HEK293 (cell line): ENCODE data around the gene MED6.

ENCODE experiments used
- CTCF ChIA-PET: fragments of 350-600 bp; formaldehyde crosslinking; extraction: SDS; loops from one replicate; lab custom pipeline; 2021; ENCODE audit warnings: antibody characterized with exemption; lab: Yijun Ruan, JAX
- POLR2A ChIA-PET: fragments of 300-600 bp; formaldehyde crosslinking; extraction: SDS; loops from one replicate; lab custom pipeline; 2020; ENCODE audit warnings: antibody characterized with exemption, inconsistent platforms; lab: Yijun Ruan, JAX
- H3K27ac ChIP-seq: fragments of 200-500 bp; sonication (Bioruptor generic); 2 replicates; pipeline ENCODE4 v1.5.1; 2014; ENCODE audit warnings: low read depth, low read length, control low read depth, inconsistent platforms; ENCODE audit errors: extremely low read depth
- H3K36me3 ChIP-seq, 2 experiments: fragments of 200-500 bp in 1 of 2; sonication (Bioruptor generic) in 1 of 2; 1 replicate in 1 of 2; 2 replicates in 1 of 2; pipeline ENCODE4 v1.5.1; 2014 to 2017; ENCODE audit warnings: inconsistent platforms in 2 of 2, low read length in 2 of 2; ENCODE audit not compliant: control insufficient read depth in 2 of 2, insufficient read depth in 1 of 2
- H3K4me1 ChIP-seq: fragments of 200-500 bp; sonication (Bioruptor generic); 2 replicates; pipeline ENCODE4 v1.5.1; 2014; ENCODE audit warnings: mild to moderate bottlenecking, low read length, inconsistent platforms; ENCODE audit not compliant: control insufficient read depth, insufficient read depth
- H3K4me3 ChIP-seq: 2 replicates; pipeline ENCODE4 v1.5.1; 2011; ENCODE audit warnings: low read depth, mild to moderate bottlenecking, control low read depth, low read length, moderate library complexity
- H3K9me3 ChIP-seq: fragments of 200-500 bp; sonication (Bioruptor generic); 2 replicates; pipeline ENCODE4 v1.5.1; 2014; ENCODE audit warnings: low read depth, low read length, inconsistent platforms; ENCODE audit not compliant: control insufficient read depth, insufficient read depth
- HOXA7 ChIP-seq: sonication (generic); formaldehyde crosslinking; IDR thresholded peaks from 2 replicates; pipeline ENCODE4 v1.8.1; 2022; ENCODE audit warnings: missing genetic modification reagents, borderline replicate concordance
- PRDM10 ChIP-seq: fragments of 450-650 bp; formaldehyde crosslinking; IDR thresholded peaks from 2 replicates; pipeline ENCODE4 v1.5.1; 2016; ENCODE audit warnings: missing biosample characterization, missing genetic modification characterization
- ZBTB26 ChIP-seq: fragments of 450-650 bp; formaldehyde crosslinking; optimal IDR thresholded peaks from 2 replicates; pipeline ENCODE3; 2016; ENCODE audit warnings: missing biosample characterization, mild to moderate bottlenecking, missing genetic modification characterization
- ZBTB49 ChIP-seq: fragments of 450-650 bp; formaldehyde crosslinking; IDR thresholded peaks from 2 replicates; pipeline ENCODE4 v1.5.1; 2016; ENCODE audit warnings: missing biosample characterization, missing genetic modification characterization, low read depth
- ZFP41 ChIP-seq: fragments of 450-650 bp; formaldehyde crosslinking; IDR thresholded peaks from 2 replicates; pipeline ENCODE4 v1.5.1; 2016; ENCODE audit warnings: missing biosample characterization, missing genetic modification characterization, borderline replicate concordance
- ZNF157 ChIP-seq: fragments of 450-650 bp; formaldehyde crosslinking; IDR thresholded peaks from 2 replicates; pipeline ENCODE4 v1.5.1; 2016; ENCODE audit warnings: missing biosample characterization, missing genetic modification characterization
- ZNF211 ChIP-seq: fragments of 450-650 bp; formaldehyde crosslinking; IDR thresholded peaks from 2 replicates; pipeline ENCODE4 v1.5.1; 2016; ENCODE audit warnings: low read depth, missing biosample characterization, missing genetic modification characterization
- ZNF335 ChIP-seq: fragments of 450-650 bp; formaldehyde crosslinking; conservative IDR thresholded peaks from 2 replicates; pipeline ENCODE4 v1.5.1; 2016; ENCODE audit warnings: missing biosample characterization, missing genetic modification characterization
- ZNF530 ChIP-seq: fragments of 450-650 bp; formaldehyde crosslinking; IDR thresholded peaks from 2 replicates; pipeline ENCODE4 v1.5.1; 2016; ENCODE audit warnings: low read depth, missing biosample characterization, missing genetic modification characterization
- ZNF555 ChIP-seq: fragments of 450-650 bp; formaldehyde crosslinking; conservative IDR thresholded peaks from 2 replicates; pipeline ENCODE4 v1.5.1; 2017; ENCODE audit warnings: missing biosample characterization, mild to moderate bottlenecking, missing genetic modification characterization, inconsistent platforms
- ZNF600 ChIP-seq: fragments of 450-650 bp; formaldehyde crosslinking; IDR thresholded peaks from 2 replicates; pipeline ENCODE4 v1.5.1; 2016; ENCODE audit warnings: missing biosample characterization, missing genetic modification characterization
- ZNF624 ChIP-seq: fragments of 450-650 bp; formaldehyde crosslinking; IDR thresholded peaks from 2 replicates; pipeline ENCODE4 v1.5.1; 2017; ENCODE audit warnings: missing biosample characterization, missing genetic modification characterization
- ZNF837 ChIP-seq: fragments of 450-650 bp; formaldehyde crosslinking; IDR thresholded peaks from 2 replicates; pipeline ENCODE4 v1.5.1; 2016; ENCODE audit warnings: missing biosample characterization, missing genetic modification characterization
- ZNF843 ChIP-seq: fragments of 450-650 bp; formaldehyde crosslinking; IDR thresholded peaks from 2 replicates; pipeline ENCODE4 v1.5.1; 2016; ENCODE audit warnings: missing biosample characterization, missing genetic modification characterization
- ZSCAN4 ChIP-seq: fragments of 450-650 bp; formaldehyde crosslinking; IDR thresholded peaks from 2 replicates; pipeline ENCODE4 v1.5.1; 2017; ENCODE audit warnings: missing biosample characterization, missing genetic modification characterization
- TF ChIP-seq, protein P1 (sequence below): fragments of 450-650 bp; formaldehyde crosslinking; IDR thresholded peaks from 2 replicates; pipeline ENCODE4 v1.5.1; 2017; ENCODE audit warnings: missing biosample characterization, missing genetic modification characterization
- TF ChIP-seq, protein P2 (sequence below): fragments of 450-650 bp; formaldehyde crosslinking; IDR thresholded peaks from 2 replicates; pipeline ENCODE4 v1.5.1; 2016; ENCODE audit warnings: missing biosample characterization, missing genetic modification characterization

MED6 gene

DNA sequence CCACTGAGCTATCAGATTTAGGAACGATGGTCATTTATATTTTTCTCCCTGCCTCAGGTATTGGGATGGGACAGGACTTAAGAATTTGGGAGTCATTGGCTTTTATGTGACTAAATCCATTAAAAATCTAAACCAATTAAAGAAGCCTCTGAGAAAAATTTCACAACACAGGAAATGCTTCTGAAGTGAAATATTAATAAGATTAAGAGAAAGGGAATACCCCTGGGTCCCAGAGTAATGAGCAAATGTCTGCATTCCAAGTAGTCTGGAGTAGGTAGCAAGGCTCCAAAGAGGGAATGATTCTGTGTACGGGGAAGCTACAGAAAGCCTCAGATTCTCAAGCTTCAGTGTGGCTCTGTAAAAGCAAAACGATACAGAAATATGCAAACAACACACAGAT, 707 bp upstream of the MED6 start:
- ChIA-PET POLR2A (no interaction called here), CTCF (no interaction called here)
- Histone ChIP-seq H3K27ac (0 out of 2 replicates have a peak overlapping the region, but pooled peaks have one; percentile 37), H3K4me1 (peaks cover 8% of the 10 kb centered on the region), H3K36me3 (peaks cover 0 to 14% of the 10 kb centered on the region in 2 experiments; a peak in 2 of 3 replicates), H3K4me3 (peak overlapping the region; percentile 41), H3K9me3 (no peaks in the 10 kb centered on the region)
- TF ChIP-seq PRDM10 (tag by site-specific recombination) (0 out of 2 replicates have a peak, but pooled peaks have one; percentile 51), ZNF530 (tag by site-specific recombination) (no peak), ZNF335 (0 out of 2 replicates have a peak, but pooled peaks have one; percentile 14)

DNA sequence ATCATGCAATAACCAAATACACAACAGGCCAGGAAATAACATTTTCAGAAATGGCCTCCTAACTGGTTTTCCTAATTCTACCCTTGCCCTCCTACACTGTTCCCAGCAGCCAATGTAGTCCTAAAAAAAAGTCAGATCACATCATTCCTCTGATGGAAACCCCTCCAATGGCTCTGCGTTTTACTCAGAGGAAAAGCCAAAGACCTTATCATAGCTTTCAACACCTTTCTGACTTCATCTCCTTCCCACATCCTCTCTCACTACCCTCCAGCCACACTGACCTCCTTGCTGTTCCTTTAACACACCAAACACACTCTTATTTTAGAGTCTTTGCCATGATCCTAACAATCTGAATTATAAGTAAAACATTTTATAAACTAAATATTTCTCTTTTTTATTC, 1.1 kb downstream of the MED6 start:
- ChIA-PET POLR2A (no interaction called here), CTCF (no interaction called here)
- TF ChIP-seq ZNF624 (no peak), ZBTB49 (tag by site-specific recombination) (no peak), HOXA7 (CRISPR knock-in tag) (no peak), ZFP41 (tag by site-specific recombination) (no peak), ZNF837 (tag by site-specific recombination) (no peak), ZNF211 (no peak), ZNF843 (no peak), ZBTB26 (tag by site-specific recombination) (no peak), ZNF555 (tag by site-specific recombination) (no peak), ZNF157 (tag by site-specific recombination) (no peak), ZSCAN4 (tag by site-specific recombination) (no peak), ZNF600 (tag by site-specific recombination) (no peak)
- TF ChIP-seq, protein P1, sequence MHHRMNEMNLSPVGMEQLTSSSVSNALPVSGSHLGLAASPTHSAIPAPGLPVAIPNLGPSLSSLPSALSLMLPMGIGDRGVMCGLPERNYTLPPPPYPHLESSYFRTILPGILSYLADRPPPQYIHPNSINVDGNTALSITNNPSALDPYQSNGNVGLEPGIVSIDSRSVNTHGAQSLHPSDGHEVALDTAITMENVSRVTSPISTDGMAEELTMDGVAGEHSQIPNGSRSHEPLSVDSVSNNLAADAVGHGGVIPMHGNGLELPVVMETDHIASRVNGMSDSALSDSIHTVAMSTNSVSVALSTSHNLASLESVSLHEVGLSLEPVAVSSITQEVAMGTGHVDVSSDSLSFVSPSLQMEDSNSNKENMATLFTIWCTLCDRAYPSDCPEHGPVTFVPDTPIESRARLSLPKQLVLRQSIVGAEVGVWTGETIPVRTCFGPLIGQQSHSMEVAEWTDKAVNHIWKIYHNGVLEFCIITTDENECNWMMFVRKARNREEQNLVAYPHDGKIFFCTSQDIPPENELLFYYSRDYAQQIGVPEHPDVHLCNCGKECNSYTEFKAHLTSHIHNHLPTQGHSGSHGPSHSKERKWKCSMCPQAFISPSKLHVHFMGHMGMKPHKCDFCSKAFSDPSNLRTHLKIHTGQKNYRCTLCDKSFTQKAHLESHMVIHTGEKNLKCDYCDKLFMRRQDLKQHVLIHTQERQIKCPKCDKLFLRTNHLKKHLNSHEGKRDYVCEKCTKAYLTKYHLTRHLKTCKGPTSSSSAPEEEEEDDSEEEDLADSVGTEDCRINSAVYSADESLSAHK: no peak
- TF ChIP-seq, protein P2, sequence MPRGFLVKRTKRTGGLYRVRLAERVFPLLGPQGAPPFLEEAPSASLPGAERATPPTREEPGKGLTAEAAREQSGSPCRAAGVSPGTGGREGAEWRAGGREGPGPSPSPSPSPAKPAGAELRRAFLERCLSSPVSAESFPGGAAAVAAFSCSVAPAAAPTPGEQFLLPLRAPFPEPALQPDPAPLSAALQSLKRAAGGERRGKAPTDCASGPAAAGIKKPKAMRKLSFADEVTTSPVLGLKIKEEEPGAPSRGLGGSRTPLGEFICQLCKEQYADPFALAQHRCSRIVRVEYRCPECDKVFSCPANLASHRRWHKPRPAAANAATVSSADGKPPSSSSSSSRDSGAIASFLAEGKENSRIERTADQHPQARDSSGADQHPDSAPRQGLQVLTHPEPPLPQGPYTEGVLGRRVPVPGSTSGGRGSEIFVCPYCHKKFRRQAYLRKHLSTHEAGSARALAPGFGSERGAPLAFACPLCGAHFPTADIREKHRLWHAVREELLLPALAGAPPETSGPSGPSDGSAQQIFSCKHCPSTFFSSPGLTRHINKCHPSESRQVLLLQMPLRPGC (tag by site-specific recombination): no peak
- Histone ChIP-seq H3K4me1 (peaks cover 8% of the 10 kb centered on the region), H3K36me3 (peaks cover 0 to 32% of the 10 kb centered on the region in 2 experiments), H3K27ac (no peak overlapping the region), H3K4me3 (peak overlapping the region; percentile 93), H3K9me3 (no peaks in the 10 kb centered on the region)
